Activated CD4-positive, alpha-beta T cell treated with anti-CD3 and anti-CD28 coated beads, Interleukin-2, amount 10 ng/mL, durations not matched to agents 7 days and 5 days (primary cell): Measurements from ENCODE around the gene CPXM1. TPM values are rescaled to one million over a fixed set of nuclear protein-coding genes. Genes with fewer than 3 reads are reported as not detected.

Source experiments
- CTCF ChIA-PET: fragments of 350-600 bp; sonication (Branson Sonifier 250); formaldehyde crosslinking; loops from one replicate; lab custom pipeline; 2021; ENCODE audit warnings: antibody characterized with exemption; lab: Charles Lee
- POLR2A ChIA-PET: fragments of 350-600 bp; sonication (Branson Sonifier 250); formaldehyde crosslinking; loops from one replicate; lab custom pipeline; 2021; ENCODE audit warnings: antibody characterized with exemption; lab: Charles Lee
- DNase-seq: peaks from one replicate; pipeline ENCODE4 v3.0.0-alpha.2; 2020
- H3K27ac Mint-ChIP-seq: one replicate; pipeline ENCODE4 v1.8.0; 2021; ENCODE audit warnings: mild to moderate bottlenecking, moderate library complexity, mixed read lengths
- H3K27me3 Mint-ChIP-seq: one replicate; pipeline ENCODE4 v1.8.0; 2021; ENCODE audit warnings: mixed read lengths
- H3K36me3 Mint-ChIP-seq: one replicate; pipeline ENCODE4 v1.8.0; 2021; ENCODE audit warnings: low read depth, mixed read lengths
- H3K4me1 Mint-ChIP-seq: one replicate; pipeline ENCODE4 v1.8.0; 2021; ENCODE audit warnings: mixed read lengths
- H3K4me3 Mint-ChIP-seq: one replicate; pipeline ENCODE4 v1.8.0; 2021; ENCODE audit warnings: mild to moderate bottlenecking, moderate library complexity, mixed read lengths
- H3K9me3 Mint-ChIP-seq: one replicate; pipeline ENCODE4 v1.8.0; 2021; ENCODE audit warnings: mixed read lengths
- total RNA-seq, 2 experiments: library from RNA; stranded (reverse); gene quantifications; one replicate each; pipeline ENCODE4 v1.2.3, GENCODE V29; 2021

Gene CPXM1
- total RNA-seq, 2 experiments from 2014 or later = 0.12 TPM; not detected in 1

GRCh38 chr20:2767768-2768631 is 32.4 kb downstream of the CPXM1 start:
- Mint-ChIP-seq H3K4me3 (no peak overlapping the region), H3K4me1 (peaks cover 6% of the 10 kb centered on the region), H3K27me3 (peaks cover 13% of the 10 kb centered on the region), H3K36me3 (no peaks in the 10 kb centered on the region), H3K9me3 (no peaks in the 10 kb centered on the region), H3K27ac (no peak overlapping the region)
- CTCF ChIA-PET = interaction anchor here (0.6 kb wide), 1 partner anchor 1266 kb away, joined by 5 read pairs; no protein-coding TSS in a partner anchor
- DNase-seq = no peak
- POLR2A ChIA-PET = no interaction called here

GRCh38 chr20:2763186-2763585 is 37.2 kb downstream of the CPXM1 start:
- Mint-ChIP-seq H3K4me1 (no peaks in the 10 kb centered on the region), H3K27ac (no peak overlapping the region), H3K36me3 (no peaks in the 10 kb centered on the region), H3K9me3 (no peaks in the 10 kb centered on the region), H3K27me3 (peaks cover 10% of the 10 kb centered on the region), H3K4me3 (no peak overlapping the region)
- CTCF ChIA-PET = no interaction called here
- POLR2A ChIA-PET = interaction anchor here (0.6 kb wide), 1 partner anchor 1137 kb away, joined by 4 read pairs; no protein-coding TSS in a partner anchor
- DNase-seq = no peak

- Mint-ChIP-seq H3K4me1 (no peaks in the 10 kb centered on the region), H3K27me3 (peaks cover 10% of the 10 kb centered on the region), H3K9me3 (no peaks in the 10 kb centered on the region), H3K27ac (no peak overlapping the region), H3K4me3 (no peak overlapping the region), H3K36me3 (no peaks in the 10 kb centered on the region)
- CTCF ChIA-PET = interaction anchor here (1.3 kb wide), 1 partner anchor 238 kb away, joined by 3 read pairs; no protein-coding TSS in a partner anchor
- POLR2A ChIA-PET = interaction anchor here (0.6 kb wide), 1 partner anchor 1138 kb away, joined by 4 read pairs; no protein-coding TSS in a partner anchor
- no peak for DNase-seq
Observed at GRCh38 chr20:2762578-2763131, 37.8 kb downstream of the CPXM1 start.

- H3K9me3 Mint-ChIP-seq = no peaks in the 10 kb centered on the region
- no peak overlapping the region for H3K27ac Mint-ChIP-seq
- no peaks in the 10 kb centered on the region for H3K4me1 Mint-ChIP-seq
- peaks cover 9% of the 10 kb centered on the region for H3K27me3 Mint-ChIP-seq
- H3K36me3 Mint-ChIP-seq = no peaks in the 10 kb centered on the region
- H3K4me3 Mint-ChIP-seq = no peak overlapping the region
- POLR2A ChIA-PET = no interaction called here
- DNase-seq = no peak
- CTCF ChIA-PET = interaction anchor here (1.3 kb wide), 1 partner anchor 239 kb away, joined by 3 read pairs; no protein-coding TSS in a partner anchor
Observed at GRCh38 chr20:2761885-2762284, 38.5 kb downstream of the CPXM1 start.

- H3K36me3 Mint-ChIP-seq = no peaks in the 10 kb centered on the region
- POLR2A ChIA-PET = no interaction called here
- CTCF ChIA-PET = no interaction called here
Observed at GRCh38 chr20:2760952-2761305, 39.5 kb downstream of the CPXM1 start.

GRCh38 chr20:2760297-2760951 is 40.0 kb downstream of the CPXM1 start:
- Mint-ChIP-seq H3K9me3 (no peaks in the 10 kb centered on the region), H3K27ac (no peak overlapping the region), H3K4me3 (no peak overlapping the region), H3K4me1 (no peaks in the 10 kb centered on the region), H3K27me3 (peaks cover 14% of the 10 kb centered on the region), H3K36me3 (no peaks in the 10 kb centered on the region)
- ChIA-PET CTCF (no interaction called here), POLR2A (no interaction called here)
- no peak for DNase-seq

More at GRCh38 chr20:2760952-2761305, 39.5 kb downstream of the CPXM1 start:
- Mint-ChIP-seq H3K4me1 (no peaks in the 10 kb centered on the region), H3K4me3 (no peak overlapping the region), H3K27me3 (peaks cover 14% of the 10 kb centered on the region), H3K27ac (no peak overlapping the region), H3K9me3 (no peaks in the 10 kb centered on the region)
- DNase-seq = no peak

- CTCF ChIA-PET = no interaction called here
Observed at GRCh38 chr20:2759603-2760296, 40.7 kb downstream of the CPXM1 start.

GRCh38 chr20:2759143-2759542 is 41.3 kb downstream of the CPXM1 start:
- H3K27me3 Mint-ChIP-seq = peaks cover 26% of the 10 kb centered on the region
- no peaks in the 10 kb centered on the region for H3K36me3 Mint-ChIP-seq
- H3K4me1 Mint-ChIP-seq = no peaks in the 10 kb centered on the region
- ChIA-PET POLR2A (no interaction called here), CTCF (interaction anchor here (0.6 kb wide), 1 partner anchor 1134 kb away, joined by 5 read pairs; no protein-coding TSS in a partner anchor)
- no peak for DNase-seq
- no peak overlapping the region for H3K4me3 Mint-ChIP-seq
- no peak overlapping the region for H3K27ac Mint-ChIP-seq
- H3K9me3 Mint-ChIP-seq = no peaks in the 10 kb centered on the region

More at GRCh38 chr20:2759603-2760296, 40.7 kb downstream of the CPXM1 start:
- H3K36me3 Mint-ChIP-seq = no peaks in the 10 kb centered on the region
- no peaks in the 10 kb centered on the region for H3K4me1 Mint-ChIP-seq
- DNase-seq = no peak
- no peak overlapping the region for H3K27ac Mint-ChIP-seq
- peaks cover 20% of the 10 kb centered on the region for H3K27me3 Mint-ChIP-seq
- POLR2A ChIA-PET = no interaction called here
- no peak overlapping the region for H3K4me3 Mint-ChIP-seq
- H3K9me3 Mint-ChIP-seq = no peaks in the 10 kb centered on the region

- peaks cover 32% of the 10 kb centered on the region for H3K27me3 Mint-ChIP-seq
- no peak overlapping the region for H3K4me3 Mint-ChIP-seq
- no peaks in the 10 kb centered on the region for H3K36me3 Mint-ChIP-seq
- no peak for DNase-seq
- no peaks in the 10 kb centered on the region for H3K9me3 Mint-ChIP-seq
- ChIA-PET CTCF (interaction anchor here (1.2 kb wide), 1 partner anchor 69 kb away, joined by 3 read pairs; no protein-coding TSS in a partner anchor), POLR2A (no interaction called here)
- H3K27ac Mint-ChIP-seq = no peak overlapping the region
- peaks cover 5% of the 10 kb centered on the region for H3K4me1 Mint-ChIP-seq
Observed at GRCh38 chr20:2757969-2758368, 42.5 kb downstream of the CPXM1 start.

GRCh38 chr20:2757001-2757400 is 43.4 kb downstream of the CPXM1 start:
- POLR2A ChIA-PET = no interaction called here
- Mint-ChIP-seq H3K4me3 (no peak overlapping the region), H3K4me1 (peaks cover 7% of the 10 kb centered on the region), H3K36me3 (no peaks in the 10 kb centered on the region), H3K9me3 (no peaks in the 10 kb centered on the region), H3K27ac (no peak overlapping the region), H3K27me3 (peaks cover 36% of the 10 kb centered on the region)
- no peak for DNase-seq
- CTCF ChIA-PET = interaction anchor here (1.2 kb wide), 1 partner anchor 68 kb away, joined by 3 read pairs; no protein-coding TSS in a partner anchor

- Mint-ChIP-seq H3K4me1 (peaks cover 10% of the 10 kb centered on the region), H3K36me3 (no peaks in the 10 kb centered on the region), H3K9me3 (no peaks in the 10 kb centered on the region), H3K27me3 (peaks cover 40% of the 10 kb centered on the region), H3K4me3 (no peak overlapping the region), H3K27ac (no peak overlapping the region)
- POLR2A ChIA-PET = no interaction called here
- DNase-seq = no peak
- CTCF ChIA-PET = interaction anchor here (1.0 kb wide), 1 partner anchor 27 kb away, joined by 5 read pairs; no protein-coding TSS in a partner anchor
Observed at GRCh38 chr20:2756056-2756611, 44.3 kb downstream of the CPXM1 start.
